Subcutaneous adipose tissue (tissue), 4 donors: ENCODE measurements around the gene HTR2B. TPM values are rescaled to one million over a fixed set of nuclear protein-coding genes. Genes with fewer than 3 reads are reported as not detected.

Source experiments
- CTCF ChIP-seq: fragments of 450-650 bp; IDR thresholded peaks from one replicate; pipeline ENCODE4 v1.5.1; 2016; ENCODE audit warnings: low read depth, mild to moderate bottlenecking, control low read depth, antibody characterized with exemption, moderate library complexity
- total RNA-seq, 4 donors: library from RNA; depleted of rRNA; stranded (reverse); fragments of >200 nt; gene quantifications; one replicate each; pipeline ENCODE4 v1.1.0, GENCODE V29; 2016

Gene HTR2B
- total RNA-seq, 4 donors from 2014 or later = 0.88 to 13.3 (median 1.4) TPM

- no peak for TF ChIP-seq CTCF
Measured at GRCh38 chr2:231146665-231147064, 21.8 kb upstream of the HTR2B start.

- no peak for TF ChIP-seq CTCF
Measured at GRCh38 chr2:231144896-231145295, 20.1 kb upstream of the HTR2B start.

- TF ChIP-seq CTCF = no peak
Measured at GRCh38 chr2:231139796-231140195, 15.0 kb upstream of the HTR2B start.

GRCh38 chr2:231138699-231139098 is 13.9 kb upstream of the HTR2B start:
- TF ChIP-seq CTCF = no peak

GRCh38 chr2:231134910-231135655 is 10.2 kb upstream of the HTR2B start:
- no peak for TF ChIP-seq CTCF

GRCh38 chr2:231133365-231134099 is 8.7 kb upstream of the HTR2B start:
- no peak for TF ChIP-seq CTCF

- no peak for TF ChIP-seq CTCF
Measured at GRCh38 chr2:231132129-231132528, 7.3 kb upstream of the HTR2B start.
